Subcutaneous abdominal adipose tissue (tissue), 5 donors: ENCODE measurements around the gene UBIAD1.

ENCODE experiments used
- H3K27ac ChIP-seq: one replicate; pipeline ENCODE4 v1.7.0; 2013; ENCODE audit warnings: low read depth, mild to moderate bottlenecking, inconsistent platforms, low read length, moderate library complexity
- H3K27me3 ChIP-seq, 5 donors: one replicate each; pipeline ENCODE4 v1.7.0; 2013; ENCODE audit warnings: low read length in 5 of 5, inconsistent platforms in 1 of 5; ENCODE audit not compliant: control insufficient read depth in 5 of 5, insufficient read depth in 4 of 5
- H3K36me3 ChIP-seq, 5 donors: one replicate each; pipeline ENCODE4 v1.7.0; 2013; ENCODE audit warnings: low read length in 5 of 5; ENCODE audit not compliant: control insufficient read depth in 5 of 5, insufficient read depth in 5 of 5
- H3K4me1 ChIP-seq, 5 donors: one replicate each; pipeline ENCODE4 v1.7.0; 2013; ENCODE audit warnings: low read length in 5 of 5, mild to moderate bottlenecking in 3 of 5, moderate library complexity in 1 of 5; ENCODE audit not compliant: control insufficient read depth in 5 of 5, insufficient read depth in 5 of 5
- H3K4me3 ChIP-seq, 5 donors: one replicate each; pipeline ENCODE4 v1.7.0; 2013; ENCODE audit warnings: low read length in 5 of 5, low read depth in 1 of 5
- H3K9ac ChIP-seq, 5 donors: one replicate each; pipeline ENCODE4 v1.7.0; 2013; ENCODE audit warnings: low read length in 5 of 5, mild to moderate bottlenecking in 4 of 5, moderate library complexity in 3 of 5
- H3K9me3 ChIP-seq, 5 donors: one replicate each; pipeline ENCODE4 v1.7.0; 2013; ENCODE audit warnings: low read length in 5 of 5; ENCODE audit not compliant: control insufficient read depth in 5 of 5
- donor health status: healthy.
- donor health status: healthy.
- donor health status: healthy.
- donor health status: healthy.
- donor health status: healthy.

The UBIAD1 gene

DNA sequence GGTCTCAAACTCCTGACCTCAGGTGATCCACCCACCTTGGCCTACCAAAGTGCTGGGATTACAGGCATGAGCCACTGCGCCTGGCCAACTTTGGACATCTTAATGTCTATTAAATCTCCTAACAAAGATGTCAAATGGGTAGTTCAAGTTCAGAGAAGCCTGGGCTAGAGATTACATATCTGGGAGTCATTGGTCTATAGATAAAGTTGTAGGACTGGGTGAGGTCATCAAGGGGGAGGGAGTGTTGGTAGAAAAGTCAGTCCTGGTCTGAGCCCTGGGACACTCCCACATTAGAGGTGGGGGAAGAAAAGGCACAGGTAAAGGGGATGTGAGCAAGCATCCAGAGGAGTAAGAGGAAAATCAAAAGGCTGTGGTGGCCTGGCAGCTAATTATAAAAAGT lies 6.6 kb downstream of the UBIAD1 start:
- Histone ChIP-seq H3K4me3 (no peak overlapping the region), H3K4me1 (peaks cover 2 to 36% (median 25%) of the 10 kb centered on the region in 5 donors), H3K36me3 (peaks cover 0 to 14% (median 8%) of the 10 kb centered on the region in 5 donors), H3K9ac (no peak overlapping the region), H3K27ac (no peak overlapping the region), H3K9me3 (no peaks in the 10 kb centered on the region), H3K27me3 (no peaks in the 10 kb centered on the region)

- Histone ChIP-seq H3K36me3 (peaks cover 0 to 20% (median 13%) of the 10 kb centered on the region in 5 donors), H3K27me3 (no peaks in the 10 kb centered on the region), H3K27ac (no peak overlapping the region), H3K9me3 (no peaks in the 10 kb centered on the region), H3K4me1 (peaks cover 0 to 24% (median 14%) of the 10 kb centered on the region in 5 donors), H3K4me3 (no peak overlapping the region), H3K9ac (peak overlapping the region in 1 of 5 donors; percentile 21)
Observed at GRCh38 chr1:11280719-11281376, 7.8 kb downstream of the UBIAD1 start.

GRCh38 chr1:11281518-11282331 lies 8.7 kb downstream of the UBIAD1 start:
- H3K4me1 ChIP-seq, result peaks cover 2 to 22% (median 14%) of the 10 kb centered on the region in 5 donors
- no peak overlapping the region for H3K4me3 ChIP-seq
- H3K9ac ChIP-seq, result peak overlapping the region in 1 of 5 donors; percentile 21
- H3K27ac ChIP-seq, result no peak overlapping the region
- H3K36me3 ChIP-seq, result peaks cover 0 to 28% (median 15%) of the 10 kb centered on the region in 5 donors
- no peaks in the 10 kb centered on the region for H3K9me3 ChIP-seq
- H3K27me3 ChIP-seq, result no peaks in the 10 kb centered on the region

GRCh38 chr1:11283151-11283550 lies 10.2 kb downstream of the UBIAD1 start:
- H3K9ac ChIP-seq, result no peak overlapping the region
- peaks cover 2 to 22% (median 14%) of the 10 kb centered on the region in 5 donors for H3K4me1 ChIP-seq
- H3K9me3 ChIP-seq, result no peaks in the 10 kb centered on the region
- H3K4me3 ChIP-seq, result no peak overlapping the region
- no peak overlapping the region for H3K27ac ChIP-seq
- peaks cover 0 to 30% (median 17%) of the 10 kb centered on the region in 5 donors for H3K36me3 ChIP-seq
- no peaks in the 10 kb centered on the region for H3K27me3 ChIP-seq

- Histone ChIP-seq H3K36me3 (peaks cover 0 to 26% (median 14%) of the 10 kb centered on the region in 5 donors), H3K27ac (no peak overlapping the region), H3K27me3 (no peaks in the 10 kb centered on the region), H3K4me3 (no peak overlapping the region), H3K9me3 (no peaks in the 10 kb centered on the region), H3K4me1 (peaks cover 2 to 22% (median 14%) of the 10 kb centered on the region in 5 donors), H3K9ac (no peak overlapping the region)
Observed at GRCh38 chr1:11284784-11285183, 11.8 kb downstream of the UBIAD1 start.

GRCh38 chr1:11285883-11286734 lies 13.1 kb downstream of the UBIAD1 start:
- H3K27me3 ChIP-seq, result no peaks in the 10 kb centered on the region
- H3K27ac ChIP-seq, result no peak overlapping the region
- no peak overlapping the region for H3K4me3 ChIP-seq
- H3K9ac ChIP-seq, result no peak overlapping the region
- peaks cover 0 to 32% (median 17%) of the 10 kb centered on the region in 5 donors for H3K36me3 ChIP-seq
- H3K4me1 ChIP-seq, result peaks cover 2 to 13% (median 12%) of the 10 kb centered on the region in 5 donors
- no peaks in the 10 kb centered on the region for H3K9me3 ChIP-seq

GRCh38 chr1:11286735-11287410 lies 13.9 kb downstream of the UBIAD1 start:
- Histone ChIP-seq H3K27ac (no peak overlapping the region), H3K4me3 (no peak overlapping the region), H3K9ac (no peak overlapping the region), H3K36me3 (peaks cover 0 to 32% (median 17%) of the 10 kb centered on the region in 5 donors), H3K9me3 (no peaks in the 10 kb centered on the region), H3K4me1 (peaks cover 2 to 6% (median 5%) of the 10 kb centered on the region in 5 donors), H3K27me3 (no peaks in the 10 kb centered on the region)

GRCh38 chr1:11289064-11289463 lies 16.1 kb downstream of the UBIAD1 start:
- Histone ChIP-seq H3K36me3 (peaks cover 0 to 48% (median 20%) of the 10 kb centered on the region in 5 donors), H3K4me1 (peaks cover 0 to 2% (median 0%) of the 10 kb centered on the region in 5 donors), H3K9ac (no peak overlapping the region), H3K4me3 (no peak overlapping the region), H3K27me3 (no peaks in the 10 kb centered on the region), H3K9me3 (no peaks in the 10 kb centered on the region), H3K27ac (no peak overlapping the region)

DNA sequence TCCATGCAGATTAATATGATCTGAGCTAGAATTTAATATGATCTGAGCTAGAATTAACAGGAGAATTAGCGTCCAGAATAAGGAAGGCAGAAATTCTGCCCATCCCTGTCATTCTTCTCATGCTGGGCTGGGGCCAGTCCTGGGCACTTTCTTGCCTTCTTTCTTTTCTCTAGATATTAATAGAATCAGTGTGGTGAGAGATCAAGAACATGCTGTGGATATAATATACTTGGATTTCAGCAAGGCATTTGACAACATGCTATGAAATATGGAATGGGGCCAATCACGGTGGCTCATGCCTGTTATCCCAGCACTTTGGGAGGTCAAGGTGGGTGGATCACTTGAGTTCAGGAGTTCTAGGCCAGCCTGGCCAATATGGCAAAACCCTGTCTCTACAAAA lies 18.1 kb downstream of the UBIAD1 start:
- Histone ChIP-seq H3K27ac (no peak overlapping the region), H3K27me3 (no peaks in the 10 kb centered on the region), H3K4me1 (peaks cover 0 to 2% (median 0%) of the 10 kb centered on the region in 5 donors), H3K36me3 (peaks cover 0 to 59% (median 30%) of the 10 kb centered on the region in 5 donors), H3K9ac (no peak overlapping the region), H3K4me3 (no peak overlapping the region), H3K9me3 (no peaks in the 10 kb centered on the region)
